ENCODE results near the gene CDC45.

CDC45 gene

DNA sequence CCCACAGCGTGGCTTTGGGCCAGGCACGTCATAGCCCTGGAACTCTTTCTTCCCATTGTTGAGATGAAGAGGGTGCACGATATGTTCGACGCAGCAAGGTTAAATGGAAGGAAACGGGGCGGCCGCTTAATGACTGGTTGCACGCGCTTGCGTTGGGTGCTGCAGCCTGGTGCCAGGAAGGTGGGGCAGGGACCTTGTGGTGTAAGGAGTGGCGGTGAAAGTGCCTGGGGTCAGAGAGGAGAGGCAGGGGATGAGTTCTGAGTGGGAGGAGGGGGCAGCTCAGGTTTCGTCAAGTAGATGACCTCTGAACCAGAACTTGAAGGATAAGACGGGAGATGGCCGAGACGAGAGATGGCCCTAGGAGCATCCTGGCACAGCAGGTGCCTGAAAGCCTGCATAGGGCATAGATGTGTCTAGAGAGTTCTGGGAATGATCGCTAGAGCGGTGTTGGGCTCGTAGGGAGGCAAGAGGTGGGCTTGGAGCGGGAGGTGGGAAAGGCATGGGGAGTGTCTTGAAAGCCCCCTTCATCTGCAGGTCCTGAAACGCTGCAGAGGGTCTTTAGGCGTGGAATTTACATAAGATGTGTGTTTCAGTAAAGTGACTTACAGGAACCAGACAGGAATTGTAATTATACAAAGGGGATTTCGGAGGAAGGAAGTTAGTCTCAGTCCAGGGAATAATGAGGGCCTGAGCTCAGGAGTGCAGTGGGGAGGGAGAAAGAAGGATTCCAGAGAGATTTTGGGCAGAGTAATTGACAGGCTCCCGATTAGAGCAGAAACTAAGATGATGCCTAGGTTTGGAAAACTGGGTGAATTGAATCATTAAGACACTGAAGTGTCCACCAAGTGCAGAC, 87.7 kb downstream of the CDC45 start:
- no peak for DNase-seq

DNA sequence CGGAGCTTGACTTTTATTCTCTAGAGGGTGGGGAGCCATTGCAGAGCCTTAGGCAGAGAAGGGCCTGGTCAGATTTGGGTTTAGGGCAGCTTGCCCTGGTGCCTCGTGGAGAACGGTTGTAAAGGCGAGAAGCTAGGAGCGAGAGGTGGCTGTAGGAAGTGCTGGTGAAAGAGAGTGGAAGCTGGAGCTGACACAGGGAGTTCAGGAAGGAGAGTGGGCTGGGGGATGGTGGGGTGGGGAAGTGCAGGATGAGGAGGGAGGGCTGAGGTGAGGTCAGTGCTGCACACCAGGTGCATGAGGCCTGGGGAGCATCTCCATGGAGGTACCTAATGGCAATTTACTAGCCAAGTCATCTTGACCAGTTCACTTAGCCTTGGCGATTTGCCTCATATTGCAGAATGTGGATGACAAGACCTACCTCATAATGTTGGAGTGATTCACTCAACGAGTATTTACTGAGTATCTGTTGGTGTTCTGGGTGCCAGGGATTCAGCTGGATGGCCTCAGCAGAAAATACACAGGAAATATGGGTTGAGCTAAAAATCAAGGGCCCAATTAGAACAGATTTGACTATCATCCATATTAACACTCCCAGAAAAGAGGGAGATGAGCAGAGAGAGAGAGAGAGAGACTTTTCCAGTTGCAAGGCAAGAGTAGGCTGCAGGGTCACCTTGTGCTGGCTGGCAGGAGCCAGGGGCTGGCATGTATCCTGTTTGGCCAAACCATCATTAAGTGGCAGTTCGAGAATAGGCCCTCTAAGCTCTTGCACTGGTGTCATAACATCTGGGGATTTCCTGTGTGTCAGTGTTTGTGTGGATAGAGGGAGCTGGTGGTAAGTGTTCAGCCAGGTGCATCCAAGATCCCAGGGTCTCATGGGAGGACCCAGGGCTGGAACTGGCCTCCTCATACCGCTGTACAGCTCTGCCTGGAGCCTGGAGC, 88.9 kb downstream of the CDC45 start:
- no peak for DNase-seq

DNA sequence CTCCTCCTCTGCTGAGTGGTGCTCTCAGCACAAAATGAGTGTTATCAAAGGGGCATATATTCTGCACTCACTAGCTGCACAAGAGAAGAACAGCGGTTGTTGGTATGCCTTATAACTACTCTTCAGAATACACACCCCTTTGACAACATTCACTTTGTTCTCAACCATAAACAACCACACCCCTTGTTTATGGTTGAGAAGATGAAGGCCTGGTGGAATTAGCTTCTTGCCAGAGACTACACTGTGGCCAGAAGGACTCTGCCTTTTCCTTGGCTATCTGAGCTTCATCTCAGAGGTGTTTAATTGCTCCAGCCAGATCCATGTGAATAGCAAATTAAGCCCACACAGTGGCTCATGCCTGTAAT, 89.5 kb downstream of the CDC45 start:
- no peak for DNase-seq

DNA sequence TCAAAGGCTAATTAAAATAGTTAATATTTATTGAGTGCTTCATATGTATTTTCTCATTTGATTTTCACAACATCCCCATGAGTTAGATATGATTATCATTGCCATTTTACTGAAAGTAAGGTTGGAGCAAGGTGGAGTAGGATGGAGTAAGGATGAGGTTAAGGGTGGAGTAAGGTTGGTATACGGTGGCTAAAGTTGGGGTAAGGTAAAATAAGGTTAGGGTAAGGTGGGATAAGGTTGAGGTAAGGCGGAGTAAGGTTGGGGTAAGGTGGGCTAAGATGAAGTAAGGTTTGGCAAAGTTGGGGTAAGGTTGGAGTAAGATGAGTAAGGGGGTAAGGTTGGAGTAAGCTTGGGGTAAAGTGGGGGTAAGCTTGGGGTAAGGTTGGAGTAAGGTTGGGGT, 90.3 kb downstream of the CDC45 start:
- no peak for DNase-seq
